PFSK-1 (cell line): ENCODE results near the gene GALNT15.

Experiments used
- POLR2AphosphoS5 ChIP-seq: IDR thresholded peaks from 2 replicates; pipeline ENCODE4 v1.6.1; 2012; ENCODE audit warnings: low read depth, mild to moderate bottlenecking, control low read depth, low read length, moderate library complexity
- REST ChIP-seq, 2 experiments: IDR thresholded peaks; 2 replicates each; pipeline versions ENCODE4 v1.6.1 to v1.8.0; 2011 to 2012; ENCODE audit warnings: low read depth in 2 of 2, low read length in 2 of 2, control low read depth in 1 of 2, inconsistent platforms in 1 of 2, mild to moderate bottlenecking in 1 of 2, moderate library complexity in 1 of 2; ENCODE audit not compliant: insufficient read depth in 1 of 2

GRCh38 chr3:16203031-16203430, 28.6 kb downstream of the GALNT15 start:
- TF ChIP-seq POLR2AphosphoS5 (no peak), REST (IDR thresholded peaks at IDR 0.05; ENCODE audit: insufficient read depth in 1 of 2, low read depth in 2 of 2, low read length in 2 of 2) (no peak)
